Epidermal melanocyte (primary cell): ENCODE measurements around the gene CARD10.
"Not testable (repeated sequence)": the region's sequence is repeated elsewhere in the genome, so short reads cannot be mapped to it uniquely, and the experiment has no call there.

Experiments used
- DNase-seq: peaks from one replicate; pipeline ENCODE4 v3.0.0; 2011; ENCODE audit warnings: low spot score; ENCODE audit not compliant: insufficient read length

CARD10 gene

GRCh38 chr22:37553725-37554124 is 34.5 kb upstream of the CARD10 start:
- no peak for DNase-seq

- no peak for DNase-seq
Measured at GRCh38 chr22:37552524-37553163, 33.4 kb upstream of the CARD10 start.

DNA sequence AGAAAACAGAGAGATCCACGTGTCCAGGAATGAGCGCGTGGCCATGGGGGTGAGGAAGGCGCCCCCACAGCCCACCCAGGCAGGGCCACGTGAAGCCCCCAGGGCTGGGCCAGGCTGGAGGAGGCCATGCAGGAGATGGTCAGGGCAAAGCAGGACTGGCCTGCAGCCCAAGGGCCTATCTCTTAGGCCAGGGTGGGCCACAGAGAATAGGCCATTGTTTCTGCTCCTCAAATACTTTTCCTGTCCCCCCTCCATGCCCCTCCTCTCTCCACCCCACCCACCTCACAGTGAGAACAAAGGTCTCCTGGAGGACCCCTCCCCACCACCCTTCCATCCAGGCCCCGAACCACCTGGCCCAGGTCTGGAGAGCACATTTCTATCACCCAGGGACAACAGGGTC is 32.8 kb upstream of the CARD10 start:
- DNase-seq, result no peak

GRCh38 chr22:37550921-37551320 is 31.7 kb upstream of the CARD10 start:
- not testable (repeated sequence) for DNase-seq

DNA sequence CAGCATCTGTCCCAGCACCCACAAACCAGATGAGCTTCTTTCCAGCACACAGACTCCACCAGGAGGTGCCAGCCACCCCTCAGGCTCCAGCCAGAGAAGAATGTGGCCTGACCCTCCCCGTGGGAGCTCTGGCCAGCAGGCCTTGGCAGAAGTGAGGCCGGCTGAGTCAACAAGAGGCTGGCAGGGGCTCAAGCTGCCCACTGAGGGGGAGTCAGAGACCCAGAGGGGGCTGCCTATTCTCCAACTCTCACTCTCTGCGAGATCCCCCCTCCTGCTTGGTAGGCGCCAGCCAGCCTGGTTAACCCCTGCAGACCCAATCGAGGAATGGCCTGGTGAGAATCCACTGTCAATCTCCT is 30.5 kb upstream of the CARD10 start:
- no peak for DNase-seq

DNA sequence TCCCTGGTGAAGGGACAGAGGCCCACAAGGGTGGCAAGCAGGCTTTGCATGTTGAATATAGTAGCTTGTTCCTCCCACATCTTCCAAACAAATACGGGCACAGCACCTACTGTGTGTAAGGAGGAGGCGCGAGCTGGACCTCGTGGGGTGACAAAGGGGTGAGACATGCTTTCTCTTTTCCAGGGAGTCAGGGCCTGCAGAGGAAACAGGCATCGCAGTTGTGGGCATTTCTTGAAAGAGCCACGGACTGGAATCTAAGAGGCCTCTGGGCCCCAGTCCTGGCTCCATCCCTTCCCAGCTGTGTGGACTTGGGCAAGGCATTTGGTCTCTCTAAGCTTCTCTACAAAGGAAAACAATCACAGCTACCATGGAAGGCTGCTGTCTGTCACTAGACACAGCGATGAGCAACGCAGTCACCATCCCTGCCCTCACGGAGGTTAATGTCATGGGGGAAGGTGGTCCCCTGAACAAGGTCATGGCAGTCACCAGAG is 28.1 kb upstream of the CARD10 start:
- DNase-seq, result no peak

- DNase-seq, result peak; percentile 54
Measured at GRCh38 chr22:37546437-37547250, 27.4 kb upstream of the CARD10 start.

- peak; percentile 86 for DNase-seq
Measured at GRCh38 chr22:37545703-37546436, 26.7 kb upstream of the CARD10 start.

DNA sequence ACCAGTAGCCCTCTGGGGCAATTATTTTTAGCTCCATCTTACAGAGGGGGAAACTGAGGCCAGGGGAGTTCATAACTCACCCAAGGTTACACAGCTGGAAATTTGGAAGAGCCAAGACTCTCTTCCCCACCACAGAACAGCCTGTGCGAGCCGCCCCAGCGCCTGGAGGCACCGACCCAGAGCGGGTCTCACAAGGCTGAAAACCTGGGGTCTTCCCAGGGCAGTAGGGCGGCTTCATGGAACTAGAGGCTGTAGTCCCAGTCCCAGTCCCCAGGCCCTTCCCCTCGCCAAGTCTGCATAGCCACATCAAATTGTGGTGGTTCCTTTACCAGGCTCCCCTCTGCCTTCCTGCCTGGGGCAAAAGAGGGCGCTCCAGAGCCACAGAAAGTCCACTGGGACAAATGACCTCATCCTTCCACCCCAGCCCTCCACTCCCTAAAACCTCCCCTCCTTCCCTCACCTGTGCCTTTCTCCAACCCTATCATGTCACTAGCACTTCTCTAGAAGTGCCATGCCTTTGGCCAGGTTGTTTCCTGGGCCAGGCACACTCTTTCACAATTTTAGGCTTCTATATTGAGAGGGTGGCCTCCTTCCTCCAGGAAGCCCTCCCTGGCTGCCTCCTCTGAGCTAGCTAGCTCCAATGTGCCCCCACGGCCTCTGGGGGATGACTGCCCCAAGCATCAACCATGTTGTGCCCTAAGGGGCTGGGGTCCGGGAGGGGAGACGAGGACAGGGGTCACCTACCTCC is 25.9 kb upstream of the CARD10 start:
- DNase-seq, result no peak

DNA sequence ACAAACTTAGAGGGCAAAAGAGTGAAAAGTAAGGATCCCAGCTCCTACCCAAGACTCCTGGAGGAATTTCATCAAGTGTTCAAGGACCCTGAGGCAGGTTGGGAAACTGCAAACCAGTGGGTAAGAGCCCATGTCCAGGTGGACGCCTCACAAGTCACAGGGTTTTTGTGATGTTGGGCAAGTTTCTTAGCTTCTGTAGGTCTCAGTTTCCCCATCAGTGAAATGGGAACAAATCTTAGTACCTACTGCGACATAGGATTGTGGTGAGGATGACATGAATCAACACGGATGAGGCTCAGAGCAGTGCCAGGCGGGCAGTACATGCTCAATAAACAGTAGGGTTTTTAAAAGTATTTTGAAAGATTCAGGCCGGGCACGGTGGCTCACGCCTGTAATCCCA is 23.7 kb upstream of the CARD10 start:
- DNase-seq, result no peak

- not testable (repeated sequence) for DNase-seq
Measured at GRCh38 chr22:37542416-37542815, 23.2 kb upstream of the CARD10 start.

- DNase-seq, result not testable (repeated sequence)
Measured at GRCh38 chr22:37539790-37540189, 20.6 kb upstream of the CARD10 start.

DNA sequence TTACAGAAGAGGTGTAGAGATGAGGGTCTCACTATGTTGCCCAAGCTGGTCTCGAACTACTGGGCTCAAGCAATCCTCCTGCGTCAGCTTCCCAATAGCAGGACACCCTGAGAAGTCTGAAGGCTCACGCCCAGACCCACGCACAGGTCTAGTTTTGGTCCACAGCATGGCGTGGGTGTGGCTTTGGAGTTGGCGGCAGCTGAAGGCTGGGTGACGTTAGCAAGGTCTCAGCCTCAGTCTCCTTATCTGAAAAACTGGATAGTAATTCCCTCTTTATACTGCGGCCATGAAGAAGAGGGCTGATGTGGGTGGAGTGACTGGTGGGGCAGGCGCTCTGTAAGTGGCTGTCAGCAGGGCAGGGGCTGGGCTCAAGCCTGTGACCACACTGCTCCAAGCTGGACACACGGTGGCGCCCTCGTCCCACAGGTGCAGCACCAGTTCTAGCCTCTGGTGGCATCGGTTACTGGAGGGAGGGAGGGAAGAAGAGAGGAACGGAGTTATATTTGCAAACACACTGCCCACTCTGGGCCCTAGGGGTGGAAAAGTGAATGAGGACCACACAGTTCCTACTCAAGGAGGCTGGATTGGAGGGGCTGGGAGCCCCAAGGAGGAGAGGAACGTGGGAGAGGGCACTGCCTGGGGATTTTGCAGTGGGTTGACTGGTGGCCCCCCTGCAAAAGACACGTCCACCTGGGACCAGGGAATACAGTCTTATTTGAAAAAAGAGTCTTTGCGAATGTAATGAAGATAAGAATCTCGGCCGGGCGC is 19.6 kb upstream of the CARD10 start:
- peak; percentile 93 for DNase-seq

GRCh38 chr22:37535159-37535558 is 15.9 kb upstream of the CARD10 start:
- no peak for DNase-seq

GRCh38 chr22:37534445-37534844 is 15.2 kb upstream of the CARD10 start:
- no peak for DNase-seq

GRCh38 chr22:37533995-37534394 is 14.8 kb upstream of the CARD10 start:
- DNase-seq, result no peak

DNA sequence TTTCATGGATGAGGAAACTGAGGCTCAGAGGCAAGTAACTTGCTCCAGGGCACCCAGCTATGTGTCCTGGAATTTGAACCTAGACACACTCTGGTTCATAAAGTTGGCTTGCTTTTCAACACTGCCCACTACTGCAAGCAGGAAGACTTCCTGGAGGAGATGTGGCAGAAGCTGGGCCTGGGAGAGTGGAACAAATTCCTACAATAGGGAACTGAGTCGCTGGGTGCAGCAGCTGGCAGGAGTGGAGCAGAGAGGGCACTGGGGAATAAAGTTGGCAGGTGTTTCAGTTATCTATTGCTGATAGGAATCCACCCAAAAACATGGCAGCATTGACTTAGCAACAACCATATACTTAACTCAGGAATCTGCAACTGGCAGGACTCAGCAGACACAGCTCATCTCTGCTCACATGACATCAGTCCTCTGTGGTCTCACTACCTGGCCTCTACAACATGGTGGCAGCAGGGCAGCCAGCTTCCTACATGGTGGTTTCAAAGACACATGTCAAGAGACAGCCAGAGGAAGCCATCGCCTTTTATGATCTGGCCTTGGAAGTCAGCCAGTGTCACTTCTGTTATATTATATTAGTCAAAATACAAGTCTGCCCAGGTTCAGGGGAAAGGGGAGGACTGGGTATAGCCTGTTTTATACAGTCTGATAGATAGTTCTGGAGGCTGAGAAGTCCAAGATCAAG is 10.6 kb upstream of the CARD10 start:
- DNase-seq, result no peak

GRCh38 chr22:37527952-37528351 is 8.7 kb upstream of the CARD10 start:
- DNase-seq, result not testable (repeated sequence)

- DNase-seq, result not testable (repeated sequence)
Measured at GRCh38 chr22:37527081-37527752, 8.0 kb upstream of the CARD10 start.
